ENCODE data around the gene CRTAC1.

DNA sequence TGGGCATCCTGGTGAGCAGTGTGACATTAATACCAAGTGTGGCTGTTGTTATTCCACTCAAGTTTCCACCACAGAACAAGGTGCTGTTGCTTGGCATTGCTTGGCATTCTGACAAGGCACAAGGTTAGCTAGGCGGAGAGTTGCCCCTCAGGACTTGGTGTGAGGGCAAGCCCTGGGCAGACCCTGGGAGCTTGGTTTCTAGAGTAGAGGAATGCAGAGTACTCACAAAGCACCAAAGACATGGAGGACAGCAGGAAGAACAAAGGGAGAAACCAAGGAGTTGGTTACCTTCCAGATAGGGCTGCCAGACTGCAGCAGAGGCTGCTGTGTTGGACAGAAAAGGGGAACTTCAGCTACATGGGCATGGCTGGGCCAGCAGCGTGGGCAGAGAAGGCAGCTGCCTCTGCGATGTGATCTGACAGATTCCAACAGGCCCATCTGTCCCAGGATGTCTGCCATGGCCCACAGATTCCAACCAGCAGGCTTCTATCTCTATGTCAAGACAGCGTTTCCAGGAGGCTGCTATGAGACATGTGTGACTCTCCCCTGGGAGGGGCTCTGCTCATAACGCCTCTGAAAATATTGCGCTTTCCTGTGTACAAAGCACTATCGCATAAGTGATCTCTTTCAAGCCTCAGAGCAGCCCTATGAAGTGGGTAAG is 178.9 kb downstream of the CRTAC1 start:
- TF ChIP-seq TSHZ2 (CRISPR knock-in tag; IDR thresholded peaks at IDR 0.05): no peak
- TF ChIP-seq, protein P1, sequence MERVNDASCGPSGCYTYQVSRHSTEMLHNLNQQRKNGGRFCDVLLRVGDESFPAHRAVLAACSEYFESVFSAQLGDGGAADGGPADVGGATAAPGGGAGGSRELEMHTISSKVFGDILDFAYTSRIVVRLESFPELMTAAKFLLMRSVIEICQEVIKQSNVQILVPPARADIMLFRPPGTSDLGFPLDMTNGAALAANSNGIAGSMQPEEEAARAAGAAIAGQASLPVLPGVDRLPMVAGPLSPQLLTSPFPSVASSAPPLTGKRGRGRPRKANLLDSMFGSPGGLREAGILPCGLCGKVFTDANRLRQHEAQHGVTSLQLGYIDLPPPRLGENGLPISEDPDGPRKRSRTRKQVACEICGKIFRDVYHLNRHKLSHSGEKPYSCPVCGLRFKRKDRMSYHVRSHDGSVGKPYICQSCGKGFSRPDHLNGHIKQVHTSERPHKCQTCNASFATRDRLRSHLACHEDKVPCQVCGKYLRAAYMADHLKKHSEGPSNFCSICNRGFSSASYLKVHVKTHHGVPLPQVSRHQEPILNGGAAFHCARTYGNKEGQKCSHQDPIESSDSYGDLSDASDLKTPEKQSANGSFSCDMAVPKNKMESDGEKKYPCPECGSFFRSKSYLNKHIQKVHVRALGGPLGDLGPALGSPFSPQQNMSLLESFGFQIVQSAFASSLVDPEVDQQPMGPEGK (CRISPR knock-in tag; IDR thresholded peaks at IDR 0.05; ENCODE audit: borderline replicate concordance): no peak
- no peak for TF ChIP-seq ARNTL (CRISPR knock-in tag; IDR thresholded peaks at IDR 0.05; ENCODE audit: borderline replicate concordance, low read depth)

Measured in SK-N-SH treated with all-trans-retinoic acid at 6 μM for 48 hours (cell line).